Uterus (tissue), 2 donors: Measurements from ENCODE around the gene CPSF4L.

Experiments
- POLR2A ChIP-seq, 2 donors: fragments of 450-650 bp; IDR thresholded peaks; one replicate each; pipeline ENCODE4 v1.6.1; 2016; ENCODE audit warnings: antibody characterized with exemption in 2 of 2, mild to moderate bottlenecking in 1 of 2, moderate library complexity in 1 of 2
- TF ChIP-seq, protein P1 (sequence below), 4 experiments: fragments of 200-600 bp in 2 of 4; fragments of 450-650 bp in 2 of 4; sonication (generic) in 2 of 4; IDR thresholded peaks; one replicate each; pipeline ENCODE4 v1.5.1; 2016 to 2019; ENCODE audit warnings: antibody characterized with exemption in 4 of 4, mild to moderate bottlenecking in 2 of 4, moderate library complexity in 1 of 4

DNA sequence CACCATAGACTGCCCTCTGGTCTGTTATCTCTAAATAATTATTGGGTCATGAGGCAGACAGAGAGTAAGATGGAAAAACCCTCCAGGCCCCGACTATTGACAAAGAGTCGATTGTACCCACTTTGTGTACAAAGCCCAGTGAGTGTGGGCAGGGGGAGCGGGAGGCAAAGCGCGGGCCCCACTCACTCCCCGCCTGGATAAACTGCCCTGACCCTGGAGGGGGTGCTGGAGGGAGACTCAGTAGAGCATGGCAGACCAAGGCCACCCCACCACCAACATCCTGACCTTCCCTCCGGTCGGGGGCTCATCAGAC lies 11.2 kb upstream of the CPSF4L start:
- TF ChIP-seq, protein P1, sequence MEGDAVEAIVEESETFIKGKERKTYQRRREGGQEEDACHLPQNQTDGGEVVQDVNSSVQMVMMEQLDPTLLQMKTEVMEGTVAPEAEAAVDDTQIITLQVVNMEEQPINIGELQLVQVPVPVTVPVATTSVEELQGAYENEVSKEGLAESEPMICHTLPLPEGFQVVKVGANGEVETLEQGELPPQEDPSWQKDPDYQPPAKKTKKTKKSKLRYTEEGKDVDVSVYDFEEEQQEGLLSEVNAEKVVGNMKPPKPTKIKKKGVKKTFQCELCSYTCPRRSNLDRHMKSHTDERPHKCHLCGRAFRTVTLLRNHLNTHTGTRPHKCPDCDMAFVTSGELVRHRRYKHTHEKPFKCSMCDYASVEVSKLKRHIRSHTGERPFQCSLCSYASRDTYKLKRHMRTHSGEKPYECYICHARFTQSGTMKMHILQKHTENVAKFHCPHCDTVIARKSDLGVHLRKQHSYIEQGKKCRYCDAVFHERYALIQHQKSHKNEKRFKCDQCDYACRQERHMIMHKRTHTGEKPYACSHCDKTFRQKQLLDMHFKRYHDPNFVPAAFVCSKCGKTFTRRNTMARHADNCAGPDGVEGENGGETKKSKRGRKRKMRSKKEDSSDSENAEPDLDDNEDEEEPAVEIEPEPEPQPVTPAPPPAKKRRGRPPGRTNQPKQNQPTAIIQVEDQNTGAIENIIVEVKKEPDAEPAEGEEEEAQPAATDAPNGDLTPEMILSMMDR (IDR thresholded peaks at IDR 0.05) = no peak
- TF ChIP-seq POLR2A (IDR thresholded peaks at IDR 0.05) = no peak
